Sigmoid colon (tissue), 7 donors: ENCODE results near the gene KLK2. TPM values are rescaled to one million over a fixed set of nuclear protein-coding genes. Genes with fewer than 3 reads are reported as not detected.

Experiments used
- DNase-seq: peaks from one replicate; pipeline ENCODE4 v3.0.0-alpha.2; 2019
- H3K27ac ChIP-seq, 4 donors: fragments of 200-600 bp; sonication (generic); one replicate each; pipeline ENCODE4 v1.5.1; 2016 to 2019; ENCODE audit warnings: mild to moderate bottlenecking in 1 of 4
- H3K27me3 ChIP-seq, 3 donors: fragments of 200-600 bp; sonication (generic); one replicate each; pipeline ENCODE4 v1.5.1; 2019; ENCODE audit warnings: mild to moderate bottlenecking in 1 of 3
- H3K36me3 ChIP-seq, 4 donors: fragments of 200-600 bp; sonication (generic); one replicate each; pipeline ENCODE4 v1.5.1; 2016 to 2019
- H3K4me1 ChIP-seq, 4 donors: fragments of 200-600 bp; sonication (generic); one replicate each; pipeline ENCODE4 v1.5.1; 2017 to 2019
- H3K4me3 ChIP-seq, 4 donors: fragments of 200-600 bp; sonication (generic); one replicate each; pipeline ENCODE4 v1.5.1; 2017 to 2019; ENCODE audit warnings: mild to moderate bottlenecking in 2 of 4, moderate library complexity in 1 of 4
- H3K9me3 ChIP-seq, 4 donors: fragments of 200-600 bp in 3 of 4; sonication (generic) in 3 of 4; one replicate each; pipeline versions ENCODE4 v1.5.1 to v1.6.1; 2013 to 2019
- EP300 ChIP-seq, 4 donors: sonication (generic); formaldehyde crosslinking; IDR thresholded peaks; one replicate each; pipeline ENCODE4 v1.6.1; 2017; ENCODE audit warnings: antibody characterized with exemption in 4 of 4
- POLR2A ChIP-seq, 2 donors: fragments of 450-650 bp; IDR thresholded peaks; one replicate each; pipeline ENCODE4 v1.6.1; 2016; ENCODE audit warnings: antibody characterized with exemption in 2 of 2, mild to moderate bottlenecking in 2 of 2, moderate library complexity in 2 of 2
- POLR2AphosphoS5 ChIP-seq, 4 donors: sonication (generic); formaldehyde crosslinking; IDR thresholded peaks; one replicate each; pipeline ENCODE4 v1.6.1; 2017; ENCODE audit warnings: antibody characterized with exemption in 4 of 4
- WGBS, 2 donors: extraction: QIAGEN DNeasy Blood & Tissue Kit; methylation state at CpG; one replicate each; pipeline ENCODE4 v1.1.7; 2013; 5-methylcytosine and 5-hydroxymethylcytosine counted together
- intact Hi-C: fragments of 100-400 bp; cut with DNase I; formaldehyde crosslinking; loops from one replicate; pipeline ENCODE4 v1.15.1; 2023
- polyA plus RNA-seq, 3 donors: library from polyadenylated mRNA; stranded (reverse); fragments of 200-250 nt; gene quantifications; one replicate each; pipeline ENCODE4 v1.2.3, GENCODE V29; 2013
- total RNA-seq, 4 donors: library from RNA; depleted of rRNA; stranded (reverse); fragments of >200 nt; gene quantifications; one replicate each; pipeline ENCODE4 v1.1.0, GENCODE V29; 2016
- TF ChIP-seq, protein P1 (sequence below), 4 experiments: fragments of 450-650 bp in 3 of 4; fragments of 200-600 bp in 1 of 4; IDR thresholded peaks; one replicate each; pipeline ENCODE4 v1.5.1; 2016 to 2019; ENCODE audit warnings: antibody characterized with exemption in 4 of 4, mild to moderate bottlenecking in 3 of 4, moderate library complexity in 2 of 4
- donor health status: healthy with polysubstance abuse.
- donor health status: Bipolar disorder and iron deficiency.
- donor health status: healthy.

Gene KLK2
- total and polyA plus RNA-seq, 7 donors, result 0.28 TPM; not detected in 6

DNA sequence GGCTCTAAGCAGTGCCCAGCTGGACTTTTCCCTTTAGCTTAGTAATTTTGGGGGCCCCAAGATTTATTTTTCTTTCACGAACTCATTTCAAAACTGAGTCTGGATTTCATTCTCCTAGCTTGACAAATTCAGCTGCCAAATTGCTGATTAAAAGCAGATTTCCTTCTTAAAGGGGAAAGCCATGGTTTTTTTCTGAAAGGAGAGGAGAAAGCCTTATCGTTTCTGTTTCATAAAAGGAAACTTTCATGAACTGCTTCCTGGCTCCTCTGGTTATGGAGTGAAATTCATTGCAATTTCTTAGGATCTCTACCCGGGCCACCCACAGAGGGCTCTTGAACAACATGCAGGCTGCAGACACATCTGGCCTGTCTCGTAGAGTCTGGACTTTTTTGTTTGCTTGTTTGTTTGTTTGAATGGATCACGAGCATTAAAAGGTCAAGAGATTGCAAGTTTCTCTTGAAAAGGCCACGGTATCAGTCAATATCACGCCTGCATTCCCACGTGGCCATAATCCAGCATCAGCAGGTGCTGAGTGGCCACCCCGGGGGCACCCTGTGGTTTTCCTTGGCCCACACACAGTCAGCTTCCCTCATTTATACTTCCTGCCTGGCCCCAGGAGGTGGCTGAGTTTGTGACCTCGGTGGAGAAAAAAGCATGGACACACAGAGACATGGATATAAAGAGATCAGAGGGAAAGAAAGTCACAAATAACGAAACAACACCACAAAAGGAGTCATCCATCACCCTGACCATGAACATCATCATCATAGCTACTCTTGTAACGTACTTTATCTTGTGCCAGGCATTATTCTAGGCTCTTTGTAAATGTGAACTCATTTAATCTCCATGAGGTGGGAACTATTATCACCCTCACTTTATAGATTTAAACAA, 48.4 kb downstream of the KLK2 start:
- intact Hi-C loops, result loop anchor here (10.0 kb wide), 1 partner anchor 567 kb away; no protein-coding TSS in a partner anchor
- Histone ChIP-seq H3K27me3 (peaks cover 0 to 45% (median 8%) of the 10 kb centered on the region in 3 donors), H3K4me3 (no peak overlapping the region), H3K4me1 (peaks cover 0 to 5% (median 0%) of the 10 kb centered on the region in 4 donors), H3K36me3 (no peaks in the 10 kb centered on the region), H3K27ac (no peak overlapping the region), H3K9me3 (no peaks in the 10 kb centered on the region)
- WGBS, 2 donors, result 7 to 8% methylated on average over 12 of the region's 12 CpGs
- TF ChIP-seq, protein P1, sequence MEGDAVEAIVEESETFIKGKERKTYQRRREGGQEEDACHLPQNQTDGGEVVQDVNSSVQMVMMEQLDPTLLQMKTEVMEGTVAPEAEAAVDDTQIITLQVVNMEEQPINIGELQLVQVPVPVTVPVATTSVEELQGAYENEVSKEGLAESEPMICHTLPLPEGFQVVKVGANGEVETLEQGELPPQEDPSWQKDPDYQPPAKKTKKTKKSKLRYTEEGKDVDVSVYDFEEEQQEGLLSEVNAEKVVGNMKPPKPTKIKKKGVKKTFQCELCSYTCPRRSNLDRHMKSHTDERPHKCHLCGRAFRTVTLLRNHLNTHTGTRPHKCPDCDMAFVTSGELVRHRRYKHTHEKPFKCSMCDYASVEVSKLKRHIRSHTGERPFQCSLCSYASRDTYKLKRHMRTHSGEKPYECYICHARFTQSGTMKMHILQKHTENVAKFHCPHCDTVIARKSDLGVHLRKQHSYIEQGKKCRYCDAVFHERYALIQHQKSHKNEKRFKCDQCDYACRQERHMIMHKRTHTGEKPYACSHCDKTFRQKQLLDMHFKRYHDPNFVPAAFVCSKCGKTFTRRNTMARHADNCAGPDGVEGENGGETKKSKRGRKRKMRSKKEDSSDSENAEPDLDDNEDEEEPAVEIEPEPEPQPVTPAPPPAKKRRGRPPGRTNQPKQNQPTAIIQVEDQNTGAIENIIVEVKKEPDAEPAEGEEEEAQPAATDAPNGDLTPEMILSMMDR (IDR thresholded peaks at IDR 0.05), result no peak
- TF ChIP-seq POLR2A (IDR thresholded peaks at IDR 0.05), result no peak
- TF ChIP-seq EP300 (IDR thresholded peaks at IDR 0.05), result no peak
- TF ChIP-seq POLR2AphosphoS5 (IDR thresholded peaks at IDR 0.05), result no peak
- no peak for DNase-seq

DNA sequence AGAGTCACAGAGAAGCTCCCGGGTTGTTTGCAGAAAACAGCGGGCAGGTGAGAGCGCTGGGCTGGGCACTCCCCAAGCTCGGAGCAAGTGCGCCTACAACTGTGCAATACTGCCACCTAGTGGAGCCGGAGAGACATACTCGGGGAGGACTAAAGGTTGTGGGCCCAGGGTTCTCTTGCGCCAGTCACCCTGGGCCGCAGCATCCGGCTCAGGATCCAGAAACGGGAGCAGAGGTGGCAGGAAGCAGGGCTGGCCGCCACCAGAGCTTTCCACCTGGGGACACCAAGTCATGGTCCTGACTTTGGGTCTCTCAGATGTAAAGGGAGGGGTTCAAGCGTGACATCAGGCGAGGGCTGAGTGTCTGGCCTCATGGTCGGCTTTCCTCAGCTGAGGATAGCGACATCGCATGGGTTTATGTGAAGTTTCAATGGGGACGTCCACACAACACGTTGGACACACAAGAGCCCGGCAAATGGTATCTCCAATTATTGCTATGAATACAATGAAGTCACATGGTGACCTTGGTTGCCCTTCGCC, 49.1 kb downstream of the KLK2 start:
- H3K27ac ChIP-seq, result no peak overlapping the region

DNA sequence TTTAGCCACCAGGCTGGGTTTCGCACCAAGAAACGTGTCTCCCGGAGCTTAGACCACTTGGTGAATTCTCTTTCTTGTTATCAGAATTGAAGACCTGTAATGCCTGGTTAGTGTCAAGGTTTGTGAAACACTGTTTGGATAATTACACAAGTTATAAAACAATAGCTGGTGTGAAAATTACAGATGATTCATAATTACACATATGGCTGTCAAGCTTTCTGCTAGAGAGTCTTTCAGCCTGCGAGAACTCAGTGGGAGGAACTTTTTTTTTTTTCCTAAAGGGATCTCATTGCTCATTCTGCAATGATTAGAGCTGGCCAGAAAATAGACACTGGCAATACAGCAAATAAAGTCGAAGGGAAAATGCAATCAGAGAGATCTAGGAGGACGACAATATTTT, 51.3 kb downstream of the KLK2 start:
- Histone ChIP-seq H3K27me3 (peaks cover 0 to 47% (median 29%) of the 10 kb centered on the region in 3 donors), H3K9me3 (no peaks in the 10 kb centered on the region), H3K4me3 (no peak overlapping the region), H3K27ac (no peak overlapping the region), H3K4me1 (peaks cover 0 to 5% (median 0%) of the 10 kb centered on the region in 4 donors), H3K36me3 (no peaks in the 10 kb centered on the region)
- no peak for TF ChIP-seq EP300 (IDR thresholded peaks at IDR 0.05)
- no peak for TF ChIP-seq POLR2AphosphoS5 (IDR thresholded peaks at IDR 0.05)
- TF ChIP-seq, protein P1 (IDR thresholded peaks at IDR 0.05), result no peak
- no peak for TF ChIP-seq POLR2A (IDR thresholded peaks at IDR 0.05)
- 51 to 61% methylated on average over 6 of the region's 6 CpGs for WGBS, 2 donors
- intact Hi-C loops, result loop anchor here (10.0 kb wide), 1 partner anchor 570 kb away; no protein-coding TSS in a partner anchor
- no peak for DNase-seq

More for the DNA sequence above, 49.1 kb downstream of the KLK2 start:
- H3K36me3 ChIP-seq, result no peaks in the 10 kb centered on the region
- no peak overlapping the region for H3K4me3 ChIP-seq
- 27 to 33% methylated on average over 21 of the region's 21 CpGs for WGBS, 2 donors
- peaks cover 0 to 39% (median 9%) of the 10 kb centered on the region in 3 donors for H3K27me3 ChIP-seq
- H3K4me1 ChIP-seq, result peaks cover 0 to 5% (median 0%) of the 10 kb centered on the region in 4 donors
- peak; percentile 80 for DNase-seq
- intact Hi-C loops, result loop anchor here (10.0 kb wide), 1 partner anchor 568 kb away; no protein-coding TSS in a partner anchor
- TF ChIP-seq, protein P1 (IDR thresholded peaks at IDR 0.05), result peak; percentile 27 to 78 (median 63)
- no peak for TF ChIP-seq POLR2A (IDR thresholded peaks at IDR 0.05)
- TF ChIP-seq POLR2AphosphoS5 (IDR thresholded peaks at IDR 0.05), result no peak
- no peak for TF ChIP-seq EP300 (IDR thresholded peaks at IDR 0.05)
- H3K9me3 ChIP-seq, result no peaks in the 10 kb centered on the region

DNA sequence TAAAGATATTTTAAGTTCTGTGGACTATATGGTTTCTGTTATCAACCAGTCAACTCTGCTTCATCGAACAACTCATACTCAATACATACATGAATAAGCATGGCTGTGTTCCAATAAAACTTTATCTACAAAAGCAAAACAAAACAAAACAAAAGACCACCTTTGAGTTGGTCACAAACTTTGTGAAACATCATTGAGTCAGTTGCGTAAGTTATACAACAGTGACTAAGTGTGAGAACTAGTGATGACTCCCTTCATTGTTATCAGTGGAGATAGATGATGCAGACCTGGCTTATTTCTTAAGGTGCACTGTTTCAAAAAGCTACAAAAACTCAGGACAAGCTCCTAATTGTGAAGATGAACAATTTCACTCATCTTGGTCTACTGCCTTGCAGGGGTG, 52.5 kb downstream of the KLK2 start:
- Histone ChIP-seq H3K27me3 (peaks cover 0 to 49% (median 32%) of the 10 kb centered on the region in 3 donors), H3K4me1 (peaks cover 0 to 5% (median 0%) of the 10 kb centered on the region in 4 donors), H3K27ac (no peak overlapping the region), H3K4me3 (no peak overlapping the region), H3K36me3 (no peaks in the 10 kb centered on the region), H3K9me3 (no peaks in the 10 kb centered on the region)
- 80 to 90% methylated on average over 2 of the region's 2 CpGs for WGBS, 2 donors
- TF ChIP-seq POLR2AphosphoS5 (IDR thresholded peaks at IDR 0.05) (no peak), POLR2A (IDR thresholded peaks at IDR 0.05) (no peak), EP300 (IDR thresholded peaks at IDR 0.05) (no peak)
- TF ChIP-seq, protein P1 (IDR thresholded peaks at IDR 0.05), result no peak
- no peak for DNase-seq
- intact Hi-C loops, result loop anchor here (10.0 kb wide), 1 partner anchor 571 kb away; no protein-coding TSS in a partner anchor
